TTC549 (cell line): ENCODE results near the gene PRR29.

Experiments
- FAIRE-seq: peaks from 2 replicates; lab custom pipeline; 2012; peaks lifted over from hg19 to GRCh38; lab: Jason Lieb, UNC

PRR29 gene

GRCh38 chr17:63998050-63998720 lies at the start of gene PRR29:
Gene PRR29, plus strand, starts transcription at chr17:63998351. Its CDS starts 14 bp downstream, at chr17:63998365.
- no peak for FAIRE-seq

- FAIRE-seq = no peak
Observed at GRCh38 chr17:63948521-63948920, 49.6 kb upstream of the PRR29 start.

- no peak for FAIRE-seq
Observed at GRCh38 chr17:63949576-63950250, 48.4 kb upstream of the PRR29 start.

- no peak for FAIRE-seq
Observed at GRCh38 chr17:63950940-63951907, 46.9 kb upstream of the PRR29 start.

GRCh38 chr17:63954402-63955063 lies 43.6 kb upstream of the PRR29 start:
- no peak for FAIRE-seq

GRCh38 chr17:63955232-63955631 lies 42.9 kb upstream of the PRR29 start:
- FAIRE-seq = no peak

- no peak for FAIRE-seq
Observed at GRCh38 chr17:63955791-63956190, 42.4 kb upstream of the PRR29 start.

GRCh38 chr17:63956296-63956920 lies 41.7 kb upstream of the PRR29 start:
- FAIRE-seq = no peak

- no peak for FAIRE-seq
Observed at GRCh38 chr17:63960006-63960405, 38.1 kb upstream of the PRR29 start.

- FAIRE-seq = no peak
Observed at GRCh38 chr17:63960430-63960829, 37.7 kb upstream of the PRR29 start.

- FAIRE-seq = no peak
Observed at GRCh38 chr17:63961355-63962212, 36.6 kb upstream of the PRR29 start.

GRCh38 chr17:63962298-63962744 lies 35.8 kb upstream of the PRR29 start:
- FAIRE-seq = no peak

GRCh38 chr17:63963123-63963522 lies 35.0 kb upstream of the PRR29 start:
- no peak for FAIRE-seq

- FAIRE-seq = no peak
Observed at GRCh38 chr17:63966646-63967264, 31.4 kb upstream of the PRR29 start.

- FAIRE-seq = no peak
Observed at GRCh38 chr17:63967953-63968352, 30.2 kb upstream of the PRR29 start.

- no peak for FAIRE-seq
Observed at GRCh38 chr17:63969278-63969677, 28.9 kb upstream of the PRR29 start.

GRCh38 chr17:63972796-63973195 lies 25.4 kb upstream of the PRR29 start, which contains the start of gene SCN4A:
Gene SCN4A, minus strand, starts transcription at chr17:63972918. Its CDS starts 77 bp downstream, at chr17:63972841.
- no peak for FAIRE-seq

- no peak for FAIRE-seq
Observed at GRCh38 chr17:63973247-63973646, 24.9 kb upstream of the PRR29 start.

GRCh38 chr17:63973930-63974593 lies 24.1 kb upstream of the PRR29 start:
- FAIRE-seq = no peak
